HepG2 (cell line): Measurements from ENCODE around the gene ECD. TPM values are rescaled to one million over a fixed set of nuclear protein-coding genes. Genes with fewer than 3 reads are reported as not detected.

Experiments used
- ATF7 ChIP-seq, 2 experiments: fragments of 450-650 bp in 1 of 2; sonication (generic) in 1 of 2; formaldehyde crosslinking in 1 of 2; IDR thresholded peaks; 2 replicates each; pipeline versions ENCODE4 v1.4.0 to v1.6.1; 2016 to 2020; ENCODE audit warnings: antibody characterized with exemption in 1 of 2, mild to moderate bottlenecking in 1 of 2, missing genetic modification reagents in 1 of 2
- CBX2 ChIP-seq, 2 experiments: fragments of 200-600 bp in 1 of 2; sonication (generic); formaldehyde crosslinking in 1 of 2; IDR thresholded peaks; 2 replicates each; pipeline versions ENCODE4 v1.7.0 to v1.8.1; 2018 to 2022; ENCODE audit warnings: low read depth in 2 of 2, low read length in 1 of 2, mild to moderate bottlenecking in 1 of 2, missing genetic modification reagents in 1 of 2
- ERF ChIP-seq: IDR thresholded peaks from 2 replicates; pipeline ENCODE4 v1.6.1; 2018; ENCODE audit warnings: missing biosample characterization, missing genetic modification reagents
- GZF1 ChIP-seq: sonication (generic); formaldehyde crosslinking; IDR thresholded peaks from 2 replicates; pipeline ENCODE4 v1.5.1; 2020; ENCODE audit warnings: mild to moderate bottlenecking, missing genetic modification reagents
- HOXA9 ChIP-seq: sonication (generic); formaldehyde crosslinking; IDR thresholded peaks from 2 replicates; pipeline ENCODE4 v1.8.1; 2022; ENCODE audit warnings: missing genetic modification reagents, mild to moderate bottlenecking, moderate library complexity, borderline replicate concordance
- ISL2 ChIP-seq: sonication (generic); formaldehyde crosslinking; IDR thresholded peaks from 2 replicates; pipeline ENCODE4 v1.5.0; 2020; ENCODE audit warnings: missing genetic modification reagents
- MED1 ChIP-seq: sonication (generic); formaldehyde crosslinking; IDR thresholded peaks from 2 replicates; pipeline ENCODE4 v1.4.0; 2020; ENCODE audit warnings: missing genetic modification reagents
- NFKB2 ChIP-seq: sonication (generic); formaldehyde crosslinking; IDR thresholded peaks from 2 replicates; pipeline ENCODE4 v1.4.0; 2020; ENCODE audit warnings: missing genetic modification reagents, borderline replicate concordance
- PAWR ChIP-seq: sonication (generic); formaldehyde crosslinking; IDR thresholded peaks from 2 replicates; pipeline ENCODE4 v1.4.0; 2020; ENCODE audit warnings: missing genetic modification reagents, mild to moderate bottlenecking, borderline replicate concordance
- PHF8 ChIP-seq: sonication (generic); formaldehyde crosslinking; IDR thresholded peaks from 2 replicates; pipeline ENCODE4 v1.5.0; 2020; ENCODE audit warnings: missing genetic modification reagents
- POLR2AphosphoS5 ChIP-seq: IDR thresholded peaks from 2 replicates; pipeline ENCODE4 v1.6.1; 2012; ENCODE audit warnings: low read depth, low read length
- PREB ChIP-seq: sonication (generic); formaldehyde crosslinking; IDR thresholded peaks from 2 replicates; pipeline ENCODE4 v1.4.0; 2020; ENCODE audit warnings: missing genetic modification reagents
- SRF ChIP-seq: IDR thresholded peaks from 2 replicates; pipeline ENCODE4 v1.6.1; 2011; ENCODE audit warnings: mild to moderate bottlenecking, low read depth, low read length, moderate library complexity
- ZBTB38 ChIP-seq: sonication (generic); formaldehyde crosslinking; IDR thresholded peaks from 2 replicates; pipeline ENCODE4 v1.5.1; 2020; ENCODE audit warnings: mild to moderate bottlenecking, missing genetic modification reagents
- ZFP62 ChIP-seq: sonication (generic); formaldehyde crosslinking; IDR thresholded peaks from 2 replicates; pipeline ENCODE4 v1.4.0; 2020; ENCODE audit warnings: missing genetic modification reagents
- ZMAT3 ChIP-seq: sonication (generic); formaldehyde crosslinking; conservative IDR thresholded peaks from 2 replicates; pipeline ENCODE4 v1.7.0; 2021; ENCODE audit warnings: missing genetic modification reagents
- ZNF34 ChIP-seq: sonication (generic); formaldehyde crosslinking; IDR thresholded peaks from 2 replicates; pipeline ENCODE4 v1.4.0; 2020; ENCODE audit warnings: mild to moderate bottlenecking, missing genetic modification reagents, borderline replicate concordance
- ZNF564 ChIP-seq: sonication (generic); formaldehyde crosslinking; IDR thresholded peaks from 2 replicates; pipeline ENCODE4 v1.8.1; 2023; ENCODE audit warnings: mild to moderate bottlenecking, missing genetic modification reagents
- ZNF672 ChIP-seq: sonication (generic); formaldehyde crosslinking; IDR thresholded peaks from 2 replicates; pipeline ENCODE4 v1.8.1; 2022; ENCODE audit warnings: missing genetic modification reagents
- ZNF768 ChIP-seq: sonication (generic); formaldehyde crosslinking; IDR thresholded peaks from 2 replicates; pipeline ENCODE4 v1.4.0; 2020; ENCODE audit warnings: missing genetic modification reagents
- ZNF788 ChIP-seq: sonication (generic); formaldehyde crosslinking; IDR thresholded peaks from 2 replicates; pipeline ENCODE4 v1.5.0; 2020; ENCODE audit warnings: mild to moderate bottlenecking, missing genetic modification reagents, borderline replicate concordance
- polyA plus RNA-seq, 8 experiments: library from polyadenylated mRNA; depleted of rRNA in 3 of 8; stranded (reverse) in 7 of 8; unstranded in 1 of 8; fragments of >200 nt; fragmentation: Illumina TruSeq in 4 of 8; extraction: Trizol in 4 of 8; gene quantifications; 2 replicates each; pipeline versions ENCODE4 v1.2.1 to v1.2.3, GENCODE V29; 2011 to 2016; ENCODE audit warnings: low read depth in 4 of 8, missing spikeins in 1 of 8, mixed read lengths in 1 of 8; ENCODE audit not compliant: insufficient read depth in 1 of 8
- total RNA-seq, 5 experiments: library from RNA; depleted of rRNA; stranded (reverse); fragments of >200 nt; fragmentation: Illumina TruSeq; extraction: Trizol; gene quantifications; 2 replicates each; pipeline ENCODE4 v1.2.3, GENCODE V29; 2016; ENCODE audit warnings: low read depth in 1 of 5
- TF ChIP-seq, protein P1 (sequence below): sonication (generic); formaldehyde crosslinking; conservative IDR thresholded peaks from 2 replicates; pipeline ENCODE4 v1.4.0; 2020; ENCODE audit warnings: missing genetic modification reagents
- TF ChIP-seq, protein P2 (sequence below), 2 experiments: IDR thresholded peaks; 2 replicates each; pipeline ENCODE4 v1.6.1; 2011 to 2012; ENCODE audit warnings: low read length in 2 of 2, borderline replicate concordance in 1 of 2, low read depth in 1 of 2, mild to moderate bottlenecking in 1 of 2, moderate library complexity in 1 of 2

ECD gene
- total and polyA plus RNA-seq, 2 of the 13 experiments (the other 11 are each of a cell fraction or from before 2014, with no cell fraction given): 21.5 to 27.6 TPM

GRCh38 chr10:73096449-73097304 lies 71.1 kb downstream of the ECD start, which contains the start of gene P4HA1 (continued):
- TF ChIP-seq, protein P1, sequence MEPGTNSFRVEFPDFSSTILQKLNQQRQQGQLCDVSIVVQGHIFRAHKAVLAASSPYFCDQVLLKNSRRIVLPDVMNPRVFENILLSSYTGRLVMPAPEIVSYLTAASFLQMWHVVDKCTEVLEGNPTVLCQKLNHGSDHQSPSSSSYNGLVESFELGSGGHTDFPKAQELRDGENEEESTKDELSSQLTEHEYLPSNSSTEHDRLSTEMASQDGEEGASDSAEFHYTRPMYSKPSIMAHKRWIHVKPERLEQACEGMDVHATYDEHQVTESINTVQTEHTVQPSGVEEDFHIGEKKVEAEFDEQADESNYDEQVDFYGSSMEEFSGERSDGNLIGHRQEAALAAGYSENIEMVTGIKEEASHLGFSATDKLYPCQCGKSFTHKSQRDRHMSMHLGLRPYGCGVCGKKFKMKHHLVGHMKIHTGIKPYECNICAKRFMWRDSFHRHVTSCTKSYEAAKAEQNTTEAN (CRISPR knock-in tag): peak; percentile 26; the same call in 1 of the 2 replicates
- peak; percentile 76; the same call in 1 of the 2 replicates for TF ChIP-seq ZNF768 (CRISPR knock-in tag)
- TF ChIP-seq ATF7 (IDR thresholded peaks at IDR 0.05): no peak
- TF ChIP-seq ATF7 (CRISPR knock-in tag; IDR thresholded peaks at IDR 0.05): no peak
- TF ChIP-seq, protein P2, sequence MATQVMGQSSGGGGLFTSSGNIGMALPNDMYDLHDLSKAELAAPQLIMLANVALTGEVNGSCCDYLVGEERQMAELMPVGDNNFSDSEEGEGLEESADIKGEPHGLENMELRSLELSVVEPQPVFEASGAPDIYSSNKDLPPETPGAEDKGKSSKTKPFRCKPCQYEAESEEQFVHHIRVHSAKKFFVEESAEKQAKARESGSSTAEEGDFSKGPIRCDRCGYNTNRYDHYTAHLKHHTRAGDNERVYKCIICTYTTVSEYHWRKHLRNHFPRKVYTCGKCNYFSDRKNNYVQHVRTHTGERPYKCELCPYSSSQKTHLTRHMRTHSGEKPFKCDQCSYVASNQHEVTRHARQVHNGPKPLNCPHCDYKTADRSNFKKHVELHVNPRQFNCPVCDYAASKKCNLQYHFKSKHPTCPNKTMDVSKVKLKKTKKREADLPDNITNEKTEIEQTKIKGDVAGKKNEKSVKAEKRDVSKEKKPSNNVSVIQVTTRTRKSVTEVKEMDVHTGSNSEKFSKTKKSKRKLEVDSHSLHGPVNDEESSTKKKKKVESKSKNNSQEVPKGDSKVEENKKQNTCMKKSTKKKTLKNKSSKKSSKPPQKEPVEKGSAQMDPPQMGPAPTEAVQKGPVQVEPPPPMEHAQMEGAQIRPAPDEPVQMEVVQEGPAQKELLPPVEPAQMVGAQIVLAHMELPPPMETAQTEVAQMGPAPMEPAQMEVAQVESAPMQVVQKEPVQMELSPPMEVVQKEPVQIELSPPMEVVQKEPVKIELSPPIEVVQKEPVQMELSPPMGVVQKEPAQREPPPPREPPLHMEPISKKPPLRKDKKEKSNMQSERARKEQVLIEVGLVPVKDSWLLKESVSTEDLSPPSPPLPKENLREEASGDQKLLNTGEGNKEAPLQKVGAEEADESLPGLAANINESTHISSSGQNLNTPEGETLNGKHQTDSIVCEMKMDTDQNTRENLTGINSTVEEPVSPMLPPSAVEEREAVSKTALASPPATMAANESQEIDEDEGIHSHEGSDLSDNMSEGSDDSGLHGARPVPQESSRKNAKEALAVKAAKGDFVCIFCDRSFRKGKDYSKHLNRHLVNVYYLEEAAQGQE (IDR thresholded peaks at IDR 0.05; ENCODE audit: borderline replicate concordance in 1 of 2, low read depth in 1 of 2, low read length in 2 of 2): peak in 1 of 2 experiments; percentile 81; a peak in 2 of 4 replicates
- TF ChIP-seq ZBTB38 (CRISPR knock-in tag): peak; percentile 90
- TF ChIP-seq PREB: 0 out of 2 replicates have a peak, but pooled peaks have one; percentile 19
- peak; percentile 63 for TF ChIP-seq ZMAT3 (CRISPR knock-in tag)
- no peak for TF ChIP-seq ZFP62 (CRISPR knock-in tag)
- peak; percentile 42; the same call in 1 of the 2 replicates for TF ChIP-seq SRF
- peak; percentile 74 for TF ChIP-seq PHF8 (CRISPR knock-in tag)
- TF ChIP-seq ISL2 (CRISPR knock-in tag): peak; percentile 76
- TF ChIP-seq HOXA9 (CRISPR knock-in tag): peak; percentile 61; the same call in 1 of the 2 replicates
- peak; percentile 74; the same call in 1 of the 2 replicates for TF ChIP-seq ZNF34 (CRISPR knock-in tag)
- TF ChIP-seq CBX2 (IDR thresholded peaks at IDR 0.05; ENCODE audit: low read depth, low read length): no peak
- TF ChIP-seq CBX2 (CRISPR knock-in tag; IDR thresholded peaks at IDR 0.05; ENCODE audit: low read depth): no peak
- peak; percentile 98 for TF ChIP-seq POLR2AphosphoS5
- peak; percentile 94; the same call in 1 of the 2 replicates for TF ChIP-seq ZNF788 (CRISPR knock-in tag)
- TF ChIP-seq PAWR: no peak
- TF ChIP-seq NFKB2 (CRISPR knock-in tag): peak; percentile 95; the same call in 1 of the 2 replicates
- TF ChIP-seq ERF (CRISPR knock-in tag): peak; percentile 93
- TF ChIP-seq GZF1 (CRISPR knock-in tag): peak; percentile 64; the same call in 1 of the 2 replicates
- peak; percentile 94 for TF ChIP-seq MED1
- TF ChIP-seq ZNF564: peak; percentile 91
- 0 out of 2 replicates have a peak, but pooled peaks have one; percentile 21 for TF ChIP-seq ZNF672 (CRISPR knock-in tag)
